Progenitor cell of endocrine pancreas (in vitro differentiated cells): ENCODE measurements around the gene SP100. TPM values are rescaled to one million over a fixed set of nuclear protein-coding genes. Genes with fewer than 3 reads are reported as not detected.
"Not testable (repeated sequence)": the region's sequence is repeated elsewhere in the genome, so short reads cannot be mapped to it uniquely, and the experiment has no call there.

Experiments
- DNase-seq: peaks from one replicate; pipeline ENCODE4 v3.0.0; 2021; ENCODE audit warnings: low spot score; ENCODE audit not compliant: unreplicated experiment
- H3K27ac Mint-ChIP-seq: 2 replicates; pipeline ENCODE4 v1.8.0; 2021; ENCODE audit warnings: mild to moderate bottlenecking, moderate library complexity, mixed read lengths
- H3K27me3 Mint-ChIP-seq: 2 replicates; pipeline ENCODE4 v1.8.0; 2021; ENCODE audit warnings: mixed read lengths
- H3K36me3 Mint-ChIP-seq: 2 replicates; pipeline ENCODE4 v1.8.0; 2022; ENCODE audit warnings: mixed read lengths; ENCODE audit not compliant: insufficient read depth
- H3K4me1 Mint-ChIP-seq: 2 replicates; pipeline ENCODE4 v1.8.0; 2021; ENCODE audit warnings: low read depth, mixed read lengths
- H3K4me3 Mint-ChIP-seq: 2 replicates; pipeline ENCODE4 v1.8.0; 2021; ENCODE audit warnings: low read depth, mild to moderate bottlenecking, moderate library complexity, mixed read lengths
- H3K9me3 Mint-ChIP-seq: 2 replicates; pipeline ENCODE4 v1.8.0; 2021; ENCODE audit warnings: low read depth, mixed read lengths
- total RNA-seq: library from RNA; stranded (reverse); gene quantifications from 2 replicates; pipeline ENCODE4 v1.2.1, GENCODE V29; 2021
- TF ChIP-seq, protein P1 (sequence below): fragments of 200-600 bp; sonication (generic); IDR thresholded peaks from one replicate; pipeline ENCODE4 v1.5.0; 2021; ENCODE audit warnings: antibody characterized with exemption, mild to moderate bottlenecking; ENCODE audit not compliant: unreplicated experiment

SP100 gene
- total RNA-seq, 1 donor from 2014 or later: 2.3 TPM

DNA sequence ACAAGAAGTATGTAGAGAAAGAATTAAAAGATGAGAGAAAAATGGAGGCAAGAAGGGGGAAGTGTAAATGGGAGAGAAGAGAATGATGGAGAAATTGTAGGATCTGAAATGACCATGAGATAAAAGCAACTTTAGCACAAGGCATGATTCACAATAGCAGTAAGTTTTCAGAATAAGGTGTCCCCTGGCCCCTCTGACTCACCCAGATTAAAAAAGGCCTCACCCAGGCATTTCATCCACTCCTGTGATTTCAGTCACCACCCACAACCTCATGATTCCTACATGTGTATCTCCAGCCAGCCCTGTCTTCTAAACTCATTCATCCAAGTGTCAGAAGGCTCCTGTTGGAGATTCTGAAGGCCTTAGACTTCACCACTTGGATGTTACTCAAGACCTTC lies 56.6 kb downstream of the SP100 start:
- Mint-ChIP-seq H3K4me3 (no peak overlapping the region), H3K9me3 (peaks cover 8% of the 10 kb centered on the region), H3K27me3 (no peaks in the 10 kb centered on the region), H3K36me3 (no peaks in the 10 kb centered on the region), H3K4me1 (no peaks in the 10 kb centered on the region), H3K27ac (no peak overlapping the region)
- TF ChIP-seq, protein P1, sequence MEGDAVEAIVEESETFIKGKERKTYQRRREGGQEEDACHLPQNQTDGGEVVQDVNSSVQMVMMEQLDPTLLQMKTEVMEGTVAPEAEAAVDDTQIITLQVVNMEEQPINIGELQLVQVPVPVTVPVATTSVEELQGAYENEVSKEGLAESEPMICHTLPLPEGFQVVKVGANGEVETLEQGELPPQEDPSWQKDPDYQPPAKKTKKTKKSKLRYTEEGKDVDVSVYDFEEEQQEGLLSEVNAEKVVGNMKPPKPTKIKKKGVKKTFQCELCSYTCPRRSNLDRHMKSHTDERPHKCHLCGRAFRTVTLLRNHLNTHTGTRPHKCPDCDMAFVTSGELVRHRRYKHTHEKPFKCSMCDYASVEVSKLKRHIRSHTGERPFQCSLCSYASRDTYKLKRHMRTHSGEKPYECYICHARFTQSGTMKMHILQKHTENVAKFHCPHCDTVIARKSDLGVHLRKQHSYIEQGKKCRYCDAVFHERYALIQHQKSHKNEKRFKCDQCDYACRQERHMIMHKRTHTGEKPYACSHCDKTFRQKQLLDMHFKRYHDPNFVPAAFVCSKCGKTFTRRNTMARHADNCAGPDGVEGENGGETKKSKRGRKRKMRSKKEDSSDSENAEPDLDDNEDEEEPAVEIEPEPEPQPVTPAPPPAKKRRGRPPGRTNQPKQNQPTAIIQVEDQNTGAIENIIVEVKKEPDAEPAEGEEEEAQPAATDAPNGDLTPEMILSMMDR: no peak
- no peak for DNase-seq

DNA sequence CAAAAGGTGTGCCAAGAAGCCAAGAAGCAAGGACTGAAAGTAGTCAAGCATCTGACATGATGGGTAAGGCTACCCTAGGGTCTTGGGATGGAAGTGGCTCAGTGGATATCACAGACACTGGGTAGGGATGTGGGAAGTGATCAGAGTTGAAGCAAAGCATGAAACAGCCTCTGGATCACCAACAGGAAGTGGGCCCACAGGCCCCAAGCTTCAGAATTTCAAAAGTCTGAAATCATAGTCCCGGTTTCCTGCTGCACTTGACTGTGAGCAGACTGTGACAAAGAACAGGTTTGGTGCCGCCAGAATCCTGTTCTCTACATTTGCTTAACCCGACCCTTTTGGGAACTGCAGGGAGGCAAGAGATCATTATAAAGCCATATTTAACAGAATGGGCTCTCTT lies 57.4 kb downstream of the SP100 start:
- no peak overlapping the region for H3K4me3 Mint-ChIP-seq
- DNase-seq: no peak
- no peaks in the 10 kb centered on the region for H3K27me3 Mint-ChIP-seq
- no peak overlapping the region for H3K27ac Mint-ChIP-seq
- no peaks in the 10 kb centered on the region for H3K4me1 Mint-ChIP-seq
- peaks cover 8% of the 10 kb centered on the region for H3K9me3 Mint-ChIP-seq
- H3K36me3 Mint-ChIP-seq: no peaks in the 10 kb centered on the region
- TF ChIP-seq, protein P1: no peak

DNA sequence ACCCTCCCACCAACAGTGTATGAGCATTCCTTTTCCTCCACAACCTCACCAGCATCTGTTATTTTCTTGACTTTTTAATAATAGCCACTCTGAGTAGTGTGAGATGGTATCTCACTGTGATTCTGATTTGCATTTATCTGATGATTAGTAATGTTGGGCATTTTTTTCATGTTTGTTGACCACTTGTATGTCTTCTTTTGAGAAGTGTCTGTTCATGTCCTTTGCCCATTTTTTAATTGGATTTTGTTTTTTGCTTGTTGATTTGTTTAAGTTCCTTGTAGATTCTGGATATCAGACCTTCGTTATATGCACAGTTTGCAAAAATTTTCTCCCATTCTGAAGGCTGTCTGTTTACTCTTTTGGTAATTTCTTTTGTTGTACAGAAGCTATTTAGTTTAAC lies 59.1 kb downstream of the SP100 start:
- Mint-ChIP-seq H3K36me3 (no peaks in the 10 kb centered on the region), H3K4me3 (no peak overlapping the region), H3K27me3 (no peaks in the 10 kb centered on the region), H3K9me3 (peaks cover 8% of the 10 kb centered on the region), H3K4me1 (no peaks in the 10 kb centered on the region), H3K27ac (no peak overlapping the region)
- no peak for DNase-seq
- TF ChIP-seq, protein P1: no peak

DNA sequence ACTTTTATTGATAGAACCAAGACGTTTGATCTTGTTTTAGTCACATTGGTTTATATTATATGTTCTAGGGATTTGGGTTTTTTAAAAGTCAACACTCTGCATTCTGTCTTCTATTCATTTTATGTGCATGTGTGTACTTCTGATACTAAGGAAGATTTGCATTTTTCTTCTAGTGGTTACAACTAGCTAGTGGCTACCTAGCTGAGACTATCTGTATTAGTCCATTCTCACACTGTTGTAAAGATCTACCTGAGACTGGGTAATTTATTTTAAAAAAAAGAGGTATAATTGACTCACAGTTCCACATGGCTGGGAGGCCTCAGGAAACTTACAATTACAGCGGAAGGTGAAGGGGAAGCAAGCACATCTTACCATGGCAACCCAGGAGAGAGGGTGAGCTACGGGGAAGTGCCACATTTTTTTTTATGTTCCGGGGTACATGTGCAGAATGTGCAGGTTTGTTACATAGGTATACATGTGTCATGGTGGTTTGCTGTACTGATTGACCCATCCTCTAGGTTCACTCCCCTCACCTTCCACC lies 69.9 kb downstream of the SP100 start:
- Mint-ChIP-seq H3K36me3 (peaks cover 1% of the 10 kb centered on the region), H3K4me3 (no peak overlapping the region), H3K4me1 (no peaks in the 10 kb centered on the region), H3K9me3 (peaks cover 19% of the 10 kb centered on the region), H3K27me3 (no peaks in the 10 kb centered on the region), H3K27ac (no peak overlapping the region)
- DNase-seq: no peak
- TF ChIP-seq, protein P1: no peak

DNA sequence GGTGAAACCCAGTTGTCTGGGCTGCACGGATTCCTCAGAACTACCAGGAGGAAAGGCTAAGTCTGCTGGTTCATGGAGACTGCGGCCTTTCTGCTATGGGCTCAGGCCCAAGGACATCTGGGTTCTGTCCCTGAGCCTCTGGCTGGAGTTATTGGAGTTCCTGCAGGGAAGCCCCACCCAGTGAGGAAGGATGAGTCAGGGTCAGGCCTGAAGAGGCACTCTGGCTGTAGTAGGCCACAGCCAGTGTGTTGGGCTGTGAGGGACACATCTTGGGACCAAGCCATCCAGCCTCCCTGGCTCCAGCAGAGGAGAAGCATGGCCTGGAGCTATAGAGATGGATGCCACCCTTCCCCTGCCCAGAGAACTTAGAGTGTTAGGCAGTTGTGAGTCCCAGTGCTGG lies 75.2 kb downstream of the SP100 start:
- H3K36me3 Mint-ChIP-seq, DNase-seq, H3K27me3 Mint-ChIP-seq, H3K27ac Mint-ChIP-seq, H3K4me1 Mint-ChIP-seq, H3K4me3 Mint-ChIP-seq: not testable (repeated sequence)
- H3K9me3 Mint-ChIP-seq: peaks cover 27% of the 10 kb centered on the region

DNA sequence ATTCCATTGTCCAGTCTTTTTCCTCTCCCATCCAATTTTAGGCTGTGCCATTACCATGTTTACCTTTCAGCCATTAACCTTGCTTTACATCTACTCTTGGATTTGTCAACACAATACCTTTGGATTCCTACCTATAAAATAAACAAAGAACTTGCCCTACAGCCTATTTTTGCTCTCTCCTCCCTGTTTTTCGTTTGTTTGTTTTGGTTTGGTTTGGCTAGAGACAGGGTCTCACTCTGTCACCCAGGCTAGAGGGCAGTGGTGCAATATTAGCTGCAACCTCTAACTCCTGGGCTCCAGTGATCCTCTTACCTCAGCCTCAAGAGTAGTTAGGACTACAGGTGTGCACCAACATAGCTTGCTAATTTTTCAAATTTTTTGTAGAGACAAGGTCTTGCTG lies 76.1 kb downstream of the SP100 start:
- peaks cover 27% of the 10 kb centered on the region for H3K9me3 Mint-ChIP-seq
- peaks cover 3% of the 10 kb centered on the region for H3K36me3 Mint-ChIP-seq
- no peak for DNase-seq
- no peak overlapping the region for H3K4me3 Mint-ChIP-seq
- H3K4me1 Mint-ChIP-seq: peaks cover 8% of the 10 kb centered on the region
- TF ChIP-seq, protein P1: no peak
- H3K27ac Mint-ChIP-seq: no peak overlapping the region
- no peaks in the 10 kb centered on the region for H3K27me3 Mint-ChIP-seq
